ES-I3 (cell line): Measurements from ENCODE around the gene USP32.
A peak's percentile ranks its signal among the peaks of the same experiment; 100 is the strongest.

Experiments
- H3K36me3 ChIP-seq: 2 replicates; pipeline ENCODE4 v1.6.1; 2013; ENCODE audit warnings: mild to moderate bottlenecking, low read length, control low read depth, moderate library complexity; ENCODE audit not compliant: insufficient read depth
- H3K4me1 ChIP-seq: 2 replicates; pipeline ENCODE4 v1.6.1; 2013; ENCODE audit warnings: mild to moderate bottlenecking, control low read depth, low read length; ENCODE audit not compliant: insufficient read depth
- H3K9ac ChIP-seq: 2 replicates; pipeline ENCODE4 v1.6.1; 2013; ENCODE audit warnings: low read depth, mild to moderate bottlenecking, low read length, moderate library complexity
- H3K9me3 ChIP-seq: 2 replicates; pipeline ENCODE4 v1.6.1; 2013; ENCODE audit warnings: mild to moderate bottlenecking, low read length, moderate library complexity; ENCODE audit not compliant: control insufficient read depth, insufficient read depth

USP32 gene

GRCh38 chr17:60145006-60145935, 246.7 kb downstream of the USP32 start:
- H3K36me3 ChIP-seq: no peaks in the 10 kb centered on the region
- H3K9ac ChIP-seq: no peak overlapping the region; the same call in 1 of the 2 replicates
- H3K4me1 ChIP-seq: peaks cover 29% of the 10 kb centered on the region
- no peaks in the 10 kb centered on the region for H3K9me3 ChIP-seq

GRCh38 chr17:60142872-60143499, 248.9 kb downstream of the USP32 start:
- peak overlapping the region; percentile 61; the same call in 1 of the 2 replicates for H3K9ac ChIP-seq
- no peaks in the 10 kb centered on the region for H3K36me3 ChIP-seq
- H3K9me3 ChIP-seq: no peaks in the 10 kb centered on the region
- peaks cover 23% of the 10 kb centered on the region for H3K4me1 ChIP-seq

GRCh38 chr17:60141111-60142018, 250.6 kb downstream of the USP32 start:
- Histone ChIP-seq H3K36me3 (no peaks in the 10 kb centered on the region), H3K9me3 (no peaks in the 10 kb centered on the region), H3K4me1 (peaks cover 23% of the 10 kb centered on the region), H3K9ac (peak overlapping the region; percentile 61; the same call in 1 of the 2 replicates)

- Histone ChIP-seq H3K4me1 (peaks cover 10% of the 10 kb centered on the region), H3K9me3 (no peaks in the 10 kb centered on the region), H3K9ac (peak overlapping the region; percentile 27; the same call in 1 of the 2 replicates), H3K36me3 (no peaks in the 10 kb centered on the region)
Observed at GRCh38 chr17:60139438-60140285, 252.3 kb downstream of the USP32 start.

GRCh38 chr17:60138769-60139437, 253.0 kb downstream of the USP32 start:
- Histone ChIP-seq H3K9me3 (no peaks in the 10 kb centered on the region), H3K4me1 (peaks cover 9% of the 10 kb centered on the region), H3K36me3 (no peaks in the 10 kb centered on the region), H3K9ac (peak overlapping the region; percentile 27; the same call in 1 of the 2 replicates)

- peaks cover 3% of the 10 kb centered on the region; the same call in 1 of the 2 replicates for H3K4me1 ChIP-seq
- no peak overlapping the region for H3K9ac ChIP-seq
- H3K36me3 ChIP-seq: no peaks in the 10 kb centered on the region
- no peaks in the 10 kb centered on the region for H3K9me3 ChIP-seq
Observed at GRCh38 chr17:60137731-60138130, 254.2 kb downstream of the USP32 start.

- no peaks in the 10 kb centered on the region; the same call in 1 of the 2 replicates for H3K4me1 ChIP-seq
- no peaks in the 10 kb centered on the region; the same call in 1 of the 2 replicates for H3K36me3 ChIP-seq
- H3K9me3 ChIP-seq: no peaks in the 10 kb centered on the region
- H3K9ac ChIP-seq: peak overlapping the region; percentile 2; the same call in 1 of the 2 replicates
Observed at GRCh38 chr17:60135951-60136666, 255.8 kb downstream of the USP32 start.

GRCh38 chr17:60135151-60135950, 256.6 kb downstream of the USP32 start:
- Histone ChIP-seq H3K9me3 (no peaks in the 10 kb centered on the region), H3K9ac (peak overlapping the region; percentile 71), H3K4me1 (no peaks in the 10 kb centered on the region; the same call in 1 of the 2 replicates), H3K36me3 (no peaks in the 10 kb centered on the region; the same call in 1 of the 2 replicates)

GRCh38 chr17:60134396-60135150, 257.4 kb downstream of the USP32 start:
- no peaks in the 10 kb centered on the region for H3K9me3 ChIP-seq
- no peaks in the 10 kb centered on the region; the same call in 1 of the 2 replicates for H3K36me3 ChIP-seq
- no peaks in the 10 kb centered on the region; the same call in 1 of the 2 replicates for H3K4me1 ChIP-seq
- H3K9ac ChIP-seq: peak overlapping the region; percentile 71

GRCh38 chr17:60130466-60130865, 261.5 kb downstream of the USP32 start:
- H3K9me3 ChIP-seq: no peaks in the 10 kb centered on the region
- no peak overlapping the region for H3K9ac ChIP-seq
- no peaks in the 10 kb centered on the region; the same call in 1 of the 2 replicates for H3K4me1 ChIP-seq
- no peaks in the 10 kb centered on the region; the same call in 1 of the 2 replicates for H3K36me3 ChIP-seq

GRCh38 chr17:60129164-60129563, 262.8 kb downstream of the USP32 start:
- H3K9me3 ChIP-seq: no peaks in the 10 kb centered on the region
- H3K4me1 ChIP-seq: no peaks in the 10 kb centered on the region; the same call in 1 of the 2 replicates
- H3K9ac ChIP-seq: no peak overlapping the region
- no peaks in the 10 kb centered on the region; the same call in 1 of the 2 replicates for H3K36me3 ChIP-seq
